Natural killer cell (primary cell): Measurements from ENCODE around the gene RFX3. TPM values are rescaled to one million over a fixed set of nuclear protein-coding genes. Genes with fewer than 3 reads are reported as not detected.

Experiments
- ATAC-seq, 3 donors: fragments of 150-1000 bp in 2 of 3; fragments of 200-7000 bp in 1 of 3; cut with Tn5 transposase; 1 replicate in 1 of 3; 2 replicates in 2 of 3; pipeline ENCODE4 v1.10.0; 2021; ENCODE audit warnings: mild to moderate bottlenecking in 2 of 3, moderate library complexity in 2 of 3
- DNase-seq, 2 donors: peaks; one replicate each; pipeline versions ENCODE4 v3.0.0 to v3.0.0-alpha.2; 2013 to 2021; ENCODE audit warnings: mixed read lengths in 1 of 2
- H3K27ac ChIP-seq: one replicate; pipeline ENCODE4 v1.5.1; 2013; ENCODE audit warnings: mild to moderate bottlenecking, low read length
- H3K27me3 ChIP-seq: one replicate; pipeline ENCODE4 v1.6.1; 2013; ENCODE audit warnings: low read length; ENCODE audit not compliant: control insufficient read depth, insufficient read depth
- H3K36me3 ChIP-seq: one replicate; pipeline ENCODE4 v1.6.1; 2013; ENCODE audit warnings: low read length; ENCODE audit not compliant: control insufficient read depth, insufficient read depth
- H3K4me1 ChIP-seq: one replicate; pipeline ENCODE4 v1.6.1; 2013; ENCODE audit warnings: low read length; ENCODE audit not compliant: control insufficient read depth, insufficient read depth
- H3K4me3 ChIP-seq: one replicate; pipeline ENCODE4 v1.5.1; 2013; ENCODE audit warnings: low read length
- H3K9me3 ChIP-seq: one replicate; pipeline ENCODE4 v1.6.1; 2013; ENCODE audit warnings: low read length; ENCODE audit not compliant: control insufficient read depth, insufficient read depth
- H3K27ac Mint-ChIP-seq, 2 donors: one replicate each; pipeline ENCODE4 v1.8.0; 2022; ENCODE audit warnings: mild to moderate bottlenecking in 2 of 2, mixed read lengths in 2 of 2, moderate library complexity in 1 of 2
- H3K27me3 Mint-ChIP-seq, 2 donors: one replicate each; pipeline ENCODE4 v1.8.0; 2022; ENCODE audit warnings: low read depth in 2 of 2, mixed read lengths in 2 of 2
- H3K36me3 Mint-ChIP-seq: one replicate; pipeline ENCODE4 v1.8.0; 2022; ENCODE audit warnings: mixed read lengths
- H3K4me1 Mint-ChIP-seq, 2 donors: one replicate each; pipeline ENCODE4 v1.8.0; 2022; ENCODE audit warnings: mixed read lengths in 2 of 2
- H3K4me3 Mint-ChIP-seq: one replicate; pipeline ENCODE4 v1.8.0; 2022; ENCODE audit warnings: mild to moderate bottlenecking, moderate library complexity, mixed read lengths
- H3K9me3 Mint-ChIP-seq, 2 donors: one replicate each; pipeline ENCODE4 v1.8.0; 2022; ENCODE audit warnings: mixed read lengths in 2 of 2
- WGBS: methylation state at CpG from one replicate; pipeline ENCODE4 v1.1.7; 2013; ENCODE audit warnings: missing lambda C conversion rate; ENCODE audit not compliant: insufficient coverage; 5-methylcytosine and 5-hydroxymethylcytosine counted together
- intact Hi-C: fragments of 100-400 bp; cut with micrococcal nuclease; formaldehyde crosslinking; loops from one replicate; pipeline ENCODE4 v1.14.2; 2022
- total RNA-seq, 4 donors: library from RNA; stranded (reverse); fragments of 120-200 nt in 1 of 4; gene quantifications; one replicate each; pipeline versions ENCODE4 v1.2.3 to v1.2.4, GENCODE V29; 2013 to 2022
- TF ChIP-seq, protein P1 (sequence below): fragments of 200-600 bp; IDR thresholded peaks from one replicate; pipeline ENCODE4 v1.8.0; 2022; ENCODE audit warnings: antibody characterized with exemption

The RFX3 gene
- total RNA-seq, 3 donors from 2014 or later (not counting 1 experiment from before 2014, with no cell fraction given) = 24.0 to 30.6 (median 30.0) TPM

DNA sequence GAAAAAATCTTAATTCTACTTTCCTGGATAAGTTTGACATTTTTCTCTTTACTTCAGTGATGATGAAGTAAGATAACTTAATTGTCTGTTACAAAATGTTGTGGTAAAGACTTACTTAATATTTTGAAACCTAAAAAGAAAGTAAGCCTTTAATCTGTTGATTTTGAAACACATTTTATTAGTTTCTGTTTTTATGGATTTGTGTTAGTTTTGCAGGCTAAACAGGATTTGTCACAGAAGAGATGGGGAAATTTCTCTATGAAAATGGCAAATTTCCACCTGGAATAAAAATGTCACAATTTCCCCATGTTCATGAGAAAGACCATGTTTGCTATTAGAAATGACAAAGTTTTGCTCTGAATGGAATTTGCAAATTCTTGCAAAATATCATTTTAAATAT lies 237.1 kb downstream of the RFX3 start:
- no peaks in the 10 kb centered on the region for H3K9me3 Mint-ChIP-seq

DNA sequence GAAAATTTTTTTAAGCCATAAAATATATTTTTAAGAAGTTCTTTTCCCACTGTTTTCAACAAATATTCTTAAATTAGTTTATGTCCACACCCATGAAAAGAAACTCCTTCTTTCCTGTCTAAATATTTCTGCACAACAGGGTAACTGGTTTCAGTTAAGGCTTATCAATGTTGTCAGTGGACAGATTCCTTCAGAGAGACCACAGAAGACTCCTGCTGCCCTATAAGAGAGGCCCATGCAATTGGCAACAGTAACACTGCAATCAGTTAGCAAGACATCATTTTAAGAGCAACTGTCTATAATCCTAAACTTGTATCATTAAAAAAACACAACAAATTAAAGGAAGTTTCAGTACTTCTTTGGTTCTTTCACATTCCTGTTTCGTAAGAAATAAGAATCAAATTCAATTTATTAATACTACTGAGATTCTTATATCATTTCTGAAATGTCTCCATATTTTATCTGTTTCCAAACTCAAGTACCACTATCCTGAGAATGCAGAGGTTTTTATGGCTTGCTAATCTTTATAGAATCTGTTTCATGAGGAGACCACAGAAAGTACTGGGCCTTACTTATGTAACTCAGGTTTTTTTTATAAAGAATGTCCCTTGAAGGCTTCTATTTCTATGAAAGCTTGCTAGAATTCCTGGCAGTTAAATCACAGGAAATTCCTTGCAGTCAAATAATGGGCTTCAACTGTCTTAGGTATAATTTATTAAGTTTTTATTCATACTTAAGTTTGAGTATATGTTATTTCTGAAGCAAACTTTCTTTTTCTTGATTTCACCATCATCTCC lies 240.2 kb downstream of the RFX3 start:
- DNase-seq = no peak
- no peaks in the 10 kb centered on the region for H3K9me3 Mint-ChIP-seq
- H3K4me1 Mint-ChIP-seq = no peaks in the 10 kb centered on the region
- Histone ChIP-seq H3K9me3 (no peaks in the 10 kb centered on the region), H3K4me3 (no peak overlapping the region), H3K27ac (no peak overlapping the region), H3K4me1 (no peaks in the 10 kb centered on the region), H3K27me3 (no peaks in the 10 kb centered on the region), H3K36me3 (peaks cover 11% of the 10 kb centered on the region)
- H3K27ac Mint-ChIP-seq = no peak overlapping the region
- 83% methylated on average over 1 of the region's 1 CpG for WGBS
- no peak overlapping the region for H3K4me3 Mint-ChIP-seq
- H3K27me3 Mint-ChIP-seq = no peaks in the 10 kb centered on the region
- peaks cover 9% of the 10 kb centered on the region for H3K36me3 Mint-ChIP-seq
- intact Hi-C loops = no loop called here
- ATAC-seq = no peak
- TF ChIP-seq, protein P1, sequence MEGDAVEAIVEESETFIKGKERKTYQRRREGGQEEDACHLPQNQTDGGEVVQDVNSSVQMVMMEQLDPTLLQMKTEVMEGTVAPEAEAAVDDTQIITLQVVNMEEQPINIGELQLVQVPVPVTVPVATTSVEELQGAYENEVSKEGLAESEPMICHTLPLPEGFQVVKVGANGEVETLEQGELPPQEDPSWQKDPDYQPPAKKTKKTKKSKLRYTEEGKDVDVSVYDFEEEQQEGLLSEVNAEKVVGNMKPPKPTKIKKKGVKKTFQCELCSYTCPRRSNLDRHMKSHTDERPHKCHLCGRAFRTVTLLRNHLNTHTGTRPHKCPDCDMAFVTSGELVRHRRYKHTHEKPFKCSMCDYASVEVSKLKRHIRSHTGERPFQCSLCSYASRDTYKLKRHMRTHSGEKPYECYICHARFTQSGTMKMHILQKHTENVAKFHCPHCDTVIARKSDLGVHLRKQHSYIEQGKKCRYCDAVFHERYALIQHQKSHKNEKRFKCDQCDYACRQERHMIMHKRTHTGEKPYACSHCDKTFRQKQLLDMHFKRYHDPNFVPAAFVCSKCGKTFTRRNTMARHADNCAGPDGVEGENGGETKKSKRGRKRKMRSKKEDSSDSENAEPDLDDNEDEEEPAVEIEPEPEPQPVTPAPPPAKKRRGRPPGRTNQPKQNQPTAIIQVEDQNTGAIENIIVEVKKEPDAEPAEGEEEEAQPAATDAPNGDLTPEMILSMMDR = no peak

More for the DNA sequence above, 237.1 kb downstream of the RFX3 start:
- ATAC-seq = no peak
- H3K9me3 ChIP-seq = no peaks in the 10 kb centered on the region
- Mint-ChIP-seq H3K4me1 (no peaks in the 10 kb centered on the region), H3K4me3 (no peak overlapping the region), H3K36me3 (peaks cover 9% of the 10 kb centered on the region), H3K27me3 (no peaks in the 10 kb centered on the region), H3K27ac (no peak overlapping the region)
- H3K4me1 ChIP-seq = no peaks in the 10 kb centered on the region
- no peak for DNase-seq
- peaks cover 17% of the 10 kb centered on the region for H3K36me3 ChIP-seq
- intact Hi-C loops = no loop called here
- no peak overlapping the region for H3K4me3 ChIP-seq
- H3K27me3 ChIP-seq = no peaks in the 10 kb centered on the region
- TF ChIP-seq, protein P1 = no peak
- H3K27ac ChIP-seq = no peak overlapping the region

DNA sequence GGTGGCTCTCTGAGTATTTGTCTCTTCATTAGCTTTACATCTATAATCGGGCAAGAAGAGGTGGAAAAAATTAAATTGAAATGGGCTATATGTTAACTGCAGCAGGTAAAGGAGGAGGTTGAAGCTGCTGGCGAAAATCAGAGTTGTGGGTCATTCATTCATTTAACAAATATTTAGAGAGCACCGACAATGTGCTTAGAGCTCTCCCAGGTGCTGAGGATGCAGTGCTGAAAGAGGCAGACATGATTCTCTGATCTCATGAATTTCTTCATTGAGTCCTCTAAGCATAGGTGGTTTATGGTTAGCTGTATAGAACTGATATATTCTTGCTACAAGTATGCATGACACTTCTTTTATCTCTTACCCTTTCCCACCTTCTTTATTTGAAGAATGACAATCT lies 243.4 kb downstream of the RFX3 start:
- TF ChIP-seq, protein P1 = no peak
- 100% methylated on average over 1 of the region's 3 CpGs for WGBS

DNA sequence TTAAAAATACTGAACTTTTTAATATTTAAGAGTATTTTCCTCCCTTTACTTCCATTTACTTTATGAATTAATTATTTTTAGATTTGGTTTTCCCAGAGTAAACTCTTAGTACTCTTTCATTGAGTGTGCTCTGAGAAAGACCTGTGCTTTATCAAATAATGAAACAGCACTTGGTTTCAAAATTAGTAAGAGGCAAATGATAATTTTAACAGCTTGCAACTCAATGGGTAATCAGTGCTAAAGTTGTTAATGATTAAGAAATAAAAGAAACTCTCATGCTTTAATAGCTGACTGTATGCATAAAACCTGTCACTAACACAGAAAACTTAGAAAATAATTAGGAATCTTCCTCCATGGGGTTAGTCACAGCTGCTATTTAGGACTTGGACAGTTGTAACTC lies 244.4 kb downstream of the RFX3 start:
- Mint-ChIP-seq H3K27ac (no peak overlapping the region), H3K9me3 (no peaks in the 10 kb centered on the region), H3K4me1 (peaks cover 9 to 10% of the 10 kb centered on the region in 2 donors), H3K27me3 (no peaks in the 10 kb centered on the region), H3K36me3 (no peaks in the 10 kb centered on the region), H3K4me3 (no peak overlapping the region)
- Histone ChIP-seq H3K4me3 (no peak overlapping the region), H3K27ac (no peak overlapping the region), H3K36me3 (peaks cover 4% of the 10 kb centered on the region), H3K4me1 (no peaks in the 10 kb centered on the region), H3K9me3 (no peaks in the 10 kb centered on the region), H3K27me3 (no peaks in the 10 kb centered on the region)
- DNase-seq (no peak), ATAC-seq (no peak)
- TF ChIP-seq, protein P1 = no peak
- intact Hi-C loops = no loop called here

More for the DNA sequence above, 243.4 kb downstream of the RFX3 start:
- no peaks in the 10 kb centered on the region for H3K27me3 ChIP-seq
- ATAC-seq (no peak), DNase-seq (no peak)
- intact Hi-C loops = no loop called here
- Mint-ChIP-seq H3K9me3 (no peaks in the 10 kb centered on the region), H3K4me3 (no peak overlapping the region), H3K27me3 (no peaks in the 10 kb centered on the region), H3K27ac (no peak overlapping the region), H3K36me3 (peaks cover under 1% of the 10 kb centered on the region), H3K4me1 (peaks cover 2 to 4% of the 10 kb centered on the region in 2 donors)
- H3K27ac ChIP-seq = no peak overlapping the region
- no peaks in the 10 kb centered on the region for H3K9me3 ChIP-seq
- H3K4me3 ChIP-seq = no peak overlapping the region
- no peaks in the 10 kb centered on the region for H3K4me1 ChIP-seq
- peaks cover 7% of the 10 kb centered on the region for H3K36me3 ChIP-seq
